Measurements from ENCODE around the gene RALA.

The RALA gene

DNA sequence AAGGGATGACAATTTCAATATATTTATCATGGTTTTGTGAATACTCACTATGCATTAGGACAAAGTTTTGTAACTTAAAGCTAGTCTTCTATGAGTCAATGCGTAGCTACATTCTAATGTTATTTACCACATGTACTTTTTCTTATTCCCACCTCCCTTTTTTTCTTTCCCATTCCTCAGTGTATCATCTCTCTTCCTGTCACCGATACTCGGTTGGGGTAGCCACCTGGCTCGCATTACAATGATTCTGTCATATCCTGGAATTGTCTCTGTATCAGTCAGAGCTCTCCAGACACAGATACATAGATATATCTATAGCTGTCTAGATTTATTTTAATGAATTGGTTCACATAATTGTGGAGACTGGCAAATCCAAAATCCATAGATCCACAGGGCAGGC is 9.8 kb upstream of the RALA start:
- TF ChIP-seq, protein P1, sequence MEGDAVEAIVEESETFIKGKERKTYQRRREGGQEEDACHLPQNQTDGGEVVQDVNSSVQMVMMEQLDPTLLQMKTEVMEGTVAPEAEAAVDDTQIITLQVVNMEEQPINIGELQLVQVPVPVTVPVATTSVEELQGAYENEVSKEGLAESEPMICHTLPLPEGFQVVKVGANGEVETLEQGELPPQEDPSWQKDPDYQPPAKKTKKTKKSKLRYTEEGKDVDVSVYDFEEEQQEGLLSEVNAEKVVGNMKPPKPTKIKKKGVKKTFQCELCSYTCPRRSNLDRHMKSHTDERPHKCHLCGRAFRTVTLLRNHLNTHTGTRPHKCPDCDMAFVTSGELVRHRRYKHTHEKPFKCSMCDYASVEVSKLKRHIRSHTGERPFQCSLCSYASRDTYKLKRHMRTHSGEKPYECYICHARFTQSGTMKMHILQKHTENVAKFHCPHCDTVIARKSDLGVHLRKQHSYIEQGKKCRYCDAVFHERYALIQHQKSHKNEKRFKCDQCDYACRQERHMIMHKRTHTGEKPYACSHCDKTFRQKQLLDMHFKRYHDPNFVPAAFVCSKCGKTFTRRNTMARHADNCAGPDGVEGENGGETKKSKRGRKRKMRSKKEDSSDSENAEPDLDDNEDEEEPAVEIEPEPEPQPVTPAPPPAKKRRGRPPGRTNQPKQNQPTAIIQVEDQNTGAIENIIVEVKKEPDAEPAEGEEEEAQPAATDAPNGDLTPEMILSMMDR (IDR thresholded peaks at IDR 0.05; ENCODE audit: extremely low read depth, missing control alignments) = no peak
- no peak for DNase-seq (ENCODE audit: low spot score)

- TF ChIP-seq, protein P1 (IDR thresholded peaks at IDR 0.05; ENCODE audit: extremely low read depth, missing control alignments) = no peak
- DNase-seq (ENCODE audit: low spot score) = no peak
Measured at GRCh38 chr7:39614299-39614698, 9.1 kb upstream of the RALA start.

GRCh38 chr7:39615350-39615975 is 7.9 kb upstream of the RALA start:
- DNase-seq (ENCODE audit: low spot score) = no peak
- TF ChIP-seq, protein P1 (IDR thresholded peaks at IDR 0.05; ENCODE audit: extremely low read depth, missing control alignments) = no peak

- no peak for DNase-seq (ENCODE audit: low spot score)
- TF ChIP-seq, protein P1 (IDR thresholded peaks at IDR 0.05; ENCODE audit: extremely low read depth, missing control alignments) = no peak
Measured at GRCh38 chr7:39616138-39616537, 7.2 kb upstream of the RALA start.

DNA sequence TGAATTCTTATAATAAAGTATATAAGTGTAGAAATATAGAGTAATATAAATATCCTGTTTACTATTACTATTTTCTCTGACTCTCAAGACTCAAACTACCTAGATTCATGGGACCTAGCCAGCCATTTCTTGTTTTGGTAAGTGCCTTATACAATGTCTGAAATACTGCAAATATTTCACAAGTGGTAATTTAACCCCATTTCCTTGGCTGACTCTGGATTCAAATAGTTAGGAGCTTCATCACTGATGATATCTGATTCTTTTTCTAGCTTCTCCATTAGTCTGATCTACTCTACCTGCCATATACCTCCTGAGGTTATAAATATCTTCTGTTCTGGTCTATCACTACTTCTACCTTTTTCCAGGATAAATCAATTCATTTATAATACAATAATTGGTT is 6.4 kb upstream of the RALA start:
- TF ChIP-seq, protein P1 (IDR thresholded peaks at IDR 0.05; ENCODE audit: extremely low read depth, missing control alignments) = no peak

DNA sequence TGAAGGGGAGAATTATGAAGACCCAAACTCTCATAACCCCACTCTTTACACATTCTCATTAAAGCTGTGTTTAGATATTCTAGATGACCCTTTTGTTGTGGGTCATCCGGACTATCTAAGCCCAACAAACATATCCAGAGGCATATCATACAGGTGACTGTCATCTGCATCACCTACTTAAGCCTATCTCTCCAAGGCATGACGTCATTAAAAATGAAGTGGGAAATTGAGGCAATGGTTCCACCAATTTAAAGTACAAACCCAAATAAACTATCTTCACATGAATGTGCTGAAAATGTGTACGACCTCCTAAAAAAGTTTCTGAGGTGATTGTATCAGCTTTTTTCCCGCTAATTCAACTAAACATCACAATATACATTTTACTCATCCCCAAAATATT is 4.5 kb upstream of the RALA start:
- no peak for DNase-seq (ENCODE audit: low spot score)
- TF ChIP-seq, protein P1 (IDR thresholded peaks at IDR 0.05; ENCODE audit: extremely low read depth, missing control alignments) = no peak

More for the DNA sequence above, 6.4 kb upstream of the RALA start:
- DNase-seq (ENCODE audit: low spot score) = no peak

- TF ChIP-seq, protein P1 (IDR thresholded peaks at IDR 0.05; ENCODE audit: extremely low read depth, missing control alignments) = no peak
Measured at GRCh38 chr7:39620486-39620885, 2.9 kb upstream of the RALA start.

More at GRCh38 chr7:39620486-39620885, 2.9 kb upstream of the RALA start:
- no peak for DNase-seq (ENCODE audit: low spot score)
